Hepatocyte (in vitro differentiated cells): ENCODE data around the gene CHCT1. TPM values are rescaled to one million over a fixed set of nuclear protein-coding genes. Genes with fewer than 3 reads are reported as not detected.

Experiments used
- DNase-seq: peaks from one replicate; pipeline ENCODE4 v3.0.0-alpha.2; 2016; ENCODE audit warnings: low spot score
- H2AFZ ChIP-seq: fragments of 200-600 bp; sonication (generic); 2 replicates; pipeline ENCODE4 v1.6.0; 2016; ENCODE audit warnings: antibody characterized with exemption, mild to moderate bottlenecking
- H3K27ac ChIP-seq: fragments of 200-600 bp; sonication (generic); 2 replicates; pipeline ENCODE4 v1.5.1; 2016; ENCODE audit warnings: mild to moderate bottlenecking
- H3K27me3 ChIP-seq: fragments of 200-600 bp; sonication (generic); 2 replicates; pipeline ENCODE4 v1.6.1; 2016
- H3K36me3 ChIP-seq: fragments of 200-600 bp; sonication (generic); replicated peaks from 2 replicates; pipeline ENCODE4 v1.5.1; 2016; ENCODE audit warnings: low read depth; ENCODE audit not compliant: insufficient read depth
- H3K4me1 ChIP-seq: fragments of 200-600 bp; sonication (generic); 2 replicates; pipeline ENCODE4 v1.5.1; 2016; ENCODE audit warnings: mild to moderate bottlenecking, moderate library complexity; ENCODE audit not compliant: insufficient read depth
- H3K4me2 ChIP-seq: fragments of 200-600 bp; sonication (generic); 2 replicates; pipeline ENCODE4 v1.6.0; 2016
- H3K4me3 ChIP-seq: fragments of 200-600 bp; sonication (generic); 2 replicates; pipeline ENCODE4 v1.5.1; 2016; ENCODE audit warnings: mild to moderate bottlenecking
- H3K79me2 ChIP-seq: fragments of 200-600 bp; sonication (generic); 2 replicates; pipeline ENCODE4 v1.6.0; 2017; ENCODE audit warnings: mild to moderate bottlenecking
- H3K9me2 ChIP-seq: fragments of 200-600 bp; sonication (generic); replicated peaks from 2 replicates; pipeline ENCODE4 v1.6.0; 2017; ENCODE audit warnings: mild to moderate bottlenecking; ENCODE audit not compliant: insufficient read depth
- H3K9me3 ChIP-seq: fragments of 200-600 bp; sonication (generic); 2 replicates; pipeline ENCODE4 v1.5.1; 2016; ENCODE audit warnings: low read depth, mild to moderate bottlenecking
- H4K20me1 ChIP-seq: fragments of 200-600 bp; sonication (generic); 2 replicates; pipeline ENCODE4 v1.6.0; 2016; ENCODE audit warnings: mild to moderate bottlenecking; ENCODE audit not compliant: insufficient read depth, poor library complexity, severe bottlenecking
- EZH2 ChIP-seq: fragments of 200-600 bp; sonication (generic); IDR thresholded peaks from 2 replicates; pipeline ENCODE4 v1.6.1; 2016; ENCODE audit warnings: antibody characterized with exemption, mild to moderate bottlenecking, borderline replicate concordance
- EZH2phosphoT487 ChIP-seq: fragments of 200-600 bp; sonication (generic); IDR thresholded peaks from one replicate; pipeline ENCODE4 v1.6.1; 2018; ENCODE audit warnings: antibody characterized with exemption, mild to moderate bottlenecking, low read depth, moderate library complexity; ENCODE audit not compliant: unreplicated experiment, severe bottlenecking
- WGBS: methylation state at CpG from one replicate; pipeline ENCODE4 v1.1.6; 2016; ENCODE audit warnings: low lambda C conversion rate; ENCODE audit errors: missing lambda C conversion rate; 5-methylcytosine and 5-hydroxymethylcytosine counted together
- polyA plus RNA-seq: library from polyadenylated mRNA; unstranded; fragments of >200 nt; fragmentation: Nextera tagmentation; extraction: Ambion mirVana; gene quantifications from 2 replicates; pipeline ENCODE4 v1.2.1, GENCODE V29; 2016
- total RNA-seq: library from RNA; depleted of rRNA; stranded (reverse); fragments of >200 nt; gene quantifications from 2 replicates; pipeline ENCODE4 v1.2.3, GENCODE V29; 2014
- TF ChIP-seq, protein P1 (sequence below): fragments of 200-600 bp; sonication (generic); IDR thresholded peaks from 2 replicates; pipeline ENCODE4 v1.5.1; 2016; ENCODE audit warnings: antibody characterized with exemption, mild to moderate bottlenecking; ENCODE audit not compliant: poor library complexity

The CHCT1 gene
- total and polyA plus RNA-seq, 2 experiments from 2014 or later = not detected

DNA sequence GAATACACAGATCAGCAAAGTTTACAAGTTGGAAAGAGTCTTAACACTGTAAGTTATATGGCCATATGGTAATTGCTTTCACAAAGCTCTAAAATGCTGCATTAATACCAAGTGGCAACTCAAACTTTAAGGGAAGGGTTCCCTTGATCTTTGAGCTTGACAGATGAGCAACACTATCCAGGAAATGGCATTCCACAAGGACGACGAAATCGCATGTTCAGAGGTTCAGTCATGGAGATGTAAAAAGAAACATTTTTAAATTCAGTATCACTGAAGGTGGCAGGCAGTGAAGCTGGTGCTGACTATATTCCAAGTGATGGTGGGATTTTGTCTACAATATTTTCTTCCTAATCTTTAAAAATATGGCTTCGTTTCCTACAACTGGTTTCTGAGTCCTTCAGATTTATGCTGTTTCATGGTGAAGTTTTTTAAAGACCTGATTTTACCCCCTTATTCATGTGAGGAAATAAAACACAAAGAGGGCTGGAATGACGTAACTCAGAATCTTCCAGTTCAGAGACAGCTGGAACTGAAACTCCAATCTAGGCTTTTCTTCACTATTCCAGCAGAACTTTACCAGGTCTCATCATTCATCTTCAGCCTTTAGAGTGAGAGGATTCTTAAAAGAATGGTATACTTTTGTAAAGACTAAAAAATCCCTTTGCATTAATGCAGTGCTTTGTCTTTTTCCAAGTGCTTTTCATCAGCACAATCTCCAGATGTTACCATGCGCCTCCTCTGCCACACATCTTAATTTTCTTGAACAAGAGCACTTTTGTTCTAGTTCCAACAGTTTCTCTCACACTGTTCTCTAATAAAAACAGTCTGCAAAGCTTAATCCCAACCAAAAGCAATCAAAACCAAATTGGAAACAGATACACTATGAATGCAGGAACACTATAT, 20.2 kb downstream of the CHCT1 start:
- H2AFZ ChIP-seq = no peak overlapping the region
- no peaks in the 10 kb centered on the region for H3K4me1 ChIP-seq
- H4K20me1 ChIP-seq = no peaks in the 10 kb centered on the region
- H3K79me2 ChIP-seq = no peaks in the 10 kb centered on the region
- WGBS = 52% methylated on average over 6 of the region's 6 CpGs
- no peak for DNase-seq
- H3K4me2 ChIP-seq = no peak overlapping the region
- H3K27me3 ChIP-seq = no peaks in the 10 kb centered on the region
- no peaks in the 10 kb centered on the region for H3K9me3 ChIP-seq
- no peaks in the 10 kb centered on the region for H3K9me2 ChIP-seq
- H3K27ac ChIP-seq = peak overlapping the region; percentile 31
- H3K36me3 ChIP-seq = no peaks in the 10 kb centered on the region
- H3K4me3 ChIP-seq = no peak overlapping the region
- TF ChIP-seq, protein P1, sequence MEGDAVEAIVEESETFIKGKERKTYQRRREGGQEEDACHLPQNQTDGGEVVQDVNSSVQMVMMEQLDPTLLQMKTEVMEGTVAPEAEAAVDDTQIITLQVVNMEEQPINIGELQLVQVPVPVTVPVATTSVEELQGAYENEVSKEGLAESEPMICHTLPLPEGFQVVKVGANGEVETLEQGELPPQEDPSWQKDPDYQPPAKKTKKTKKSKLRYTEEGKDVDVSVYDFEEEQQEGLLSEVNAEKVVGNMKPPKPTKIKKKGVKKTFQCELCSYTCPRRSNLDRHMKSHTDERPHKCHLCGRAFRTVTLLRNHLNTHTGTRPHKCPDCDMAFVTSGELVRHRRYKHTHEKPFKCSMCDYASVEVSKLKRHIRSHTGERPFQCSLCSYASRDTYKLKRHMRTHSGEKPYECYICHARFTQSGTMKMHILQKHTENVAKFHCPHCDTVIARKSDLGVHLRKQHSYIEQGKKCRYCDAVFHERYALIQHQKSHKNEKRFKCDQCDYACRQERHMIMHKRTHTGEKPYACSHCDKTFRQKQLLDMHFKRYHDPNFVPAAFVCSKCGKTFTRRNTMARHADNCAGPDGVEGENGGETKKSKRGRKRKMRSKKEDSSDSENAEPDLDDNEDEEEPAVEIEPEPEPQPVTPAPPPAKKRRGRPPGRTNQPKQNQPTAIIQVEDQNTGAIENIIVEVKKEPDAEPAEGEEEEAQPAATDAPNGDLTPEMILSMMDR = no peak
- TF ChIP-seq EZH2 = no peak
- TF ChIP-seq EZH2phosphoT487 = no peak

DNA sequence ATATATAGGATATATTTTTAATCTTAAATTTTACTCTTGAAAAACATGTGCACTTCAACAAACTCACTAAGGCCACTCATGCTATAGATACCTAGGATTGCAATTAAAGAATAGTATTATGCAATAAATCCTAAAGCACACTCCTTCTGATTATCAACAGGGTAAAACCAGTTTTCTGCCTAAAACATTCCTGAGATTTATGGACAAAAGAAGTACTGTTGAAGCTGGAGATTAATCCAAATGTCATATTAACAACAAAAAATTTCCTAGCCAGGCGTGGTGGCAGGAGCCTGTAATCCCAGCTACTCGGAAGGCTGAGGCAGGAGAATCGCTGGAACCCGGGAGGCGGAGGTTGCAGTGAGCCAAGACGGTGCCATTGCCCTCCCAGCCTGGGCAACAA, 21.4 kb downstream of the CHCT1 start:
- WGBS = 89% methylated on average over 6 of the region's 6 CpGs
- Histone ChIP-seq H3K27ac (no peak overlapping the region), H3K79me2 (no peaks in the 10 kb centered on the region), H3K9me2 (no peaks in the 10 kb centered on the region), H4K20me1 (no peaks in the 10 kb centered on the region), H3K4me3 (no peak overlapping the region), H2AFZ (no peak overlapping the region), H3K9me3 (no peaks in the 10 kb centered on the region), H3K36me3 (peaks cover 3% of the 10 kb centered on the region), H3K4me2 (no peak overlapping the region), H3K27me3 (no peaks in the 10 kb centered on the region), H3K4me1 (no peaks in the 10 kb centered on the region)
- no peak for TF ChIP-seq EZH2phosphoT487
- TF ChIP-seq, protein P1 = no peak
- no peak for TF ChIP-seq EZH2
- DNase-seq = no peak

DNA sequence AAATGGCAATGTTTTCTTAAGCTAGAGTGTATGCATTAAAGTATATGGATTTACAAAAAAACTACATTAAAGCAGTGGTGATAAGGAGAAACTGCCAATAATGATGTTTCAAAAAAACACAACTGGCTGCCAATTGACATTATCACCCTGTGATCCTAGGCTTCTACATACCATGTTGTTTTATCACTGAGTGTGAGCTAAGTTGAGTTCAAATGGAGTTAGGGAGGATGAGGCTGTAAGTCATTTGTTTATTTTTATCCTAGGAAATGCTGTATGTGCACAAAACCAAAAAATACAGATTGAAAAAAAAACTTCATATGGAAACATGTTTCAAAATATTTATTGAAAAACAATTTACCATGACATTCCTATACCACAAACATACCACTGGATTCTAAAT, 22.9 kb downstream of the CHCT1 start:
- Histone ChIP-seq H3K27ac (no peak overlapping the region), H3K9me2 (no peaks in the 10 kb centered on the region), H2AFZ (no peak overlapping the region), H4K20me1 (no peaks in the 10 kb centered on the region), H3K4me1 (no peaks in the 10 kb centered on the region), H3K79me2 (no peaks in the 10 kb centered on the region), H3K27me3 (no peaks in the 10 kb centered on the region), H3K9me3 (no peaks in the 10 kb centered on the region), H3K36me3 (peaks cover 4% of the 10 kb centered on the region), H3K4me2 (no peak overlapping the region), H3K4me3 (no peak overlapping the region)
- TF ChIP-seq, protein P1 = no peak
- TF ChIP-seq EZH2 (no peak), EZH2phosphoT487 (no peak)
- DNase-seq = no peak
